PC-3 (cell line): ENCODE results near the gene VWA8. TPM values are rescaled to one million over a fixed set of nuclear protein-coding genes. Genes with fewer than 3 reads are reported as not detected.

Experiments used
- ATAC-seq: fragments of 200-7000 bp; cut with Tn5 transposase; 2 replicates; pipeline ENCODE4 v1.9.1; 2020; ENCODE audit warnings: mild to moderate bottlenecking, moderate library complexity
- BruUV-seq: library from RNA; stranded (reverse); fragments of 400-500 nt; replicated peaks from 2 replicates; lab custom pipeline; 2021; lab: Mats Ljungman, UMichigan
- CTCF ChIA-PET: fragments of 300-600 bp; sonication (Branson Sonifier 250); formaldehyde crosslinking; loops from one replicate; lab custom pipeline; 2022; ENCODE audit warnings: antibody characterized with exemption; lab: Charles Lee
- POLR2A ChIA-PET: fragments of 300-600 bp; sonication (Branson Sonifier 250); formaldehyde crosslinking; loops from one replicate; lab custom pipeline; 2022; ENCODE audit warnings: antibody characterized with exemption; ENCODE audit not compliant: unreplicated experiment; lab: Charles Lee
- DNase-seq: peaks from one replicate; pipeline ENCODE4 v3.0.0-alpha.2; 2015
- H2AFZ ChIP-seq: fragments of 300-600 bp; sonication (generic); 2 replicates; pipeline ENCODE4 v1.6.0; 2016; ENCODE audit warnings: antibody characterized with exemption, low read length
- H3F3A ChIP-seq: fragments of 300-600 bp; sonication (generic); one replicate; pipeline ENCODE4 v1.6.0; 2017; ENCODE audit warnings: antibody characterized with exemption, low read length, control low read depth, mild to moderate bottlenecking; ENCODE audit not compliant: unreplicated experiment
- H3K27ac ChIP-seq: fragments of 300-600 bp; sonication (generic); 2 replicates; pipeline ENCODE4 v1.5.1; 2016; ENCODE audit warnings: mild to moderate bottlenecking, low read length
- H3K27me3 ChIP-seq: fragments of 300-600 bp; sonication (generic); 2 replicates; pipeline ENCODE4 v1.6.1; 2016; ENCODE audit warnings: low read length, mixed read lengths
- H3K36me3 ChIP-seq: fragments of 300-600 bp; sonication (generic); 2 replicates; pipeline ENCODE4 v1.6.1; 2016; ENCODE audit warnings: low read depth, mixed run types, low read length, mixed read lengths
- H3K4me1 ChIP-seq: fragments of 300-600 bp; sonication (generic); 2 replicates; pipeline ENCODE4 v1.5.1; 2016; ENCODE audit warnings: low read length; ENCODE audit not compliant: insufficient read depth
- H3K4me2 ChIP-seq: fragments of 300-600 bp; sonication (generic); 2 replicates; pipeline ENCODE4 v1.6.0; 2016; ENCODE audit warnings: low read length
- H3K4me3 ChIP-seq: fragments of 300-600 bp; sonication (generic); 2 replicates; pipeline ENCODE4 v1.5.1; 2016; ENCODE audit warnings: mild to moderate bottlenecking, low read length, mixed read lengths
- H3K79me2 ChIP-seq: fragments of 300-600 bp; sonication (generic); 2 replicates; pipeline ENCODE4 v1.6.1; 2017; ENCODE audit warnings: low read length, mixed read lengths
- H3K9ac ChIP-seq: fragments of 300-600 bp; sonication (generic); 2 replicates; pipeline ENCODE4 v1.6.0; 2016; ENCODE audit warnings: mild to moderate bottlenecking, low read length
- H3K9me2 ChIP-seq: fragments of 300-600 bp; sonication (generic); replicated peaks from 2 replicates; pipeline ENCODE4 v1.6.1; 2016; ENCODE audit warnings: mixed run types, low read length, mixed read lengths
- H3K9me3 ChIP-seq: fragments of 300-600 bp; sonication (generic); 2 replicates; pipeline ENCODE4 v1.6.1; 2016; ENCODE audit warnings: low read length, mixed read lengths
- H4K20me1 ChIP-seq: fragments of 300-600 bp; sonication (generic); 2 replicates; pipeline ENCODE4 v1.6.1; 2016; ENCODE audit warnings: low read length, mixed read lengths
- EZH2 ChIP-seq: fragments of 300-600 bp; sonication (generic); IDR thresholded peaks from one replicate; pipeline ENCODE4 v1.6.1; 2017; ENCODE audit warnings: antibody characterized with exemption, mild to moderate bottlenecking, low read length; ENCODE audit not compliant: unreplicated experiment
- EZH2phosphoT487 ChIP-seq: fragments of 300-600 bp; sonication (generic); IDR thresholded peaks from 2 replicates; pipeline ENCODE4 v1.6.1; 2018; ENCODE audit warnings: mild to moderate bottlenecking, antibody characterized with exemption, low read length, borderline replicate concordance
- intact Hi-C: fragments of 100-400 bp; cut with micrococcal nuclease; formaldehyde crosslinking; loops from 2 replicates; pipeline ENCODE4 v1.9.0; 2023
- total RNA-seq: library from RNA; depleted of rRNA; stranded (reverse); fragments of >200 nt; gene quantifications from 2 replicates; pipeline ENCODE4 v1.2.3, GENCODE V29; 2014
- TF ChIP-seq, protein P1 (sequence below): fragments of 300-600 bp; sonication (generic); conservative IDR thresholded peaks from 2 replicates; pipeline ENCODE4 v1.5.1; 2017; ENCODE audit warnings: antibody characterized with exemption, low read depth, mild to moderate bottlenecking, low read length

VWA8 gene
- total RNA-seq, 1 experiment from 2014 or later, result 10.0 TPM

GRCh38 chr13:41579881-41580280 is 381.0 kb downstream of the VWA8 start:
- H3K27ac ChIP-seq, result no peak overlapping the region
- H3F3A ChIP-seq, result no peaks in the 10 kb centered on the region
- no peak overlapping the region for H2AFZ ChIP-seq
- no peak overlapping the region for H3K4me2 ChIP-seq
- no peak for ATAC-seq
- H3K79me2 ChIP-seq, result no peaks in the 10 kb centered on the region
- POLR2A ChIA-PET, result no interaction called here
- no peaks in the 10 kb centered on the region for H3K4me1 ChIP-seq
- H3K9ac ChIP-seq, result no peak overlapping the region
- no peak for DNase-seq
- H3K36me3 ChIP-seq, result no peaks in the 10 kb centered on the region
- BruUV-seq, result no TSS peak
- intact Hi-C loops, result loop anchor here (10.0 kb wide), 1 partner anchor 125 kb away; the partner anchor contains the start of gene RGCC
- H4K20me1 ChIP-seq, result no peaks in the 10 kb centered on the region
- no peaks in the 10 kb centered on the region for H3K9me3 ChIP-seq
- no peak overlapping the region for H3K4me3 ChIP-seq
- H3K9me2 ChIP-seq, result no peaks in the 10 kb centered on the region
- CTCF ChIA-PET, result no interaction called here
- no peaks in the 10 kb centered on the region for H3K27me3 ChIP-seq
- TF ChIP-seq EZH2 (no peak), EZH2phosphoT487 (no peak)
- TF ChIP-seq, protein P1, sequence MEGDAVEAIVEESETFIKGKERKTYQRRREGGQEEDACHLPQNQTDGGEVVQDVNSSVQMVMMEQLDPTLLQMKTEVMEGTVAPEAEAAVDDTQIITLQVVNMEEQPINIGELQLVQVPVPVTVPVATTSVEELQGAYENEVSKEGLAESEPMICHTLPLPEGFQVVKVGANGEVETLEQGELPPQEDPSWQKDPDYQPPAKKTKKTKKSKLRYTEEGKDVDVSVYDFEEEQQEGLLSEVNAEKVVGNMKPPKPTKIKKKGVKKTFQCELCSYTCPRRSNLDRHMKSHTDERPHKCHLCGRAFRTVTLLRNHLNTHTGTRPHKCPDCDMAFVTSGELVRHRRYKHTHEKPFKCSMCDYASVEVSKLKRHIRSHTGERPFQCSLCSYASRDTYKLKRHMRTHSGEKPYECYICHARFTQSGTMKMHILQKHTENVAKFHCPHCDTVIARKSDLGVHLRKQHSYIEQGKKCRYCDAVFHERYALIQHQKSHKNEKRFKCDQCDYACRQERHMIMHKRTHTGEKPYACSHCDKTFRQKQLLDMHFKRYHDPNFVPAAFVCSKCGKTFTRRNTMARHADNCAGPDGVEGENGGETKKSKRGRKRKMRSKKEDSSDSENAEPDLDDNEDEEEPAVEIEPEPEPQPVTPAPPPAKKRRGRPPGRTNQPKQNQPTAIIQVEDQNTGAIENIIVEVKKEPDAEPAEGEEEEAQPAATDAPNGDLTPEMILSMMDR, result no peak

DNA sequence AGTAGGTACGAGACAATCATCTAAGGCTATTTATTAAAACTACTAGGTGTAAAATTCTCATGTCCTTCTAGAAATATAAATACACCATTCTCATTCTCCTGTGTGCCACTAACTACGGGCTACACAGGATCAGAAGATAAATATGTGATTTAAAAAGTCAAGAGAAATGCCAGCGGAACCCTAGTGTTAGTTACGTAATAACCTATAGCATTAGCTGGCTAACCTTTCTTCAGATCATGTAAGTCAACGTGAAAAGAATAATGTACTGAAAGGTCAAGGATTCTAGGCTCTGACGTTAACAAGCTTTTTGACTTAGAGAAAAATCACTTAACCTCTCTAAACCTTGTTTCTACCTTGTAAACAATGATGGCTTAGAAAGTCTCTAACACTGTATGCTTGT is 381.7 kb downstream of the VWA8 start:
- no peaks in the 10 kb centered on the region for H3F3A ChIP-seq
- no peaks in the 10 kb centered on the region for H3K36me3 ChIP-seq
- TF ChIP-seq EZH2phosphoT487, result no peak
- TF ChIP-seq EZH2, result no peak
- TF ChIP-seq, protein P1, result no peak
- H3K27ac ChIP-seq, result no peak overlapping the region
- no peaks in the 10 kb centered on the region for H3K9me2 ChIP-seq
- H3K4me1 ChIP-seq, result no peaks in the 10 kb centered on the region
- ATAC-seq (no peak), DNase-seq (no peak)
- ChIA-PET CTCF (no interaction called here), POLR2A (no interaction called here)
- no peaks in the 10 kb centered on the region for H3K79me2 ChIP-seq
- H3K9me3 ChIP-seq, result no peaks in the 10 kb centered on the region
- H4K20me1 ChIP-seq, result no peaks in the 10 kb centered on the region
- H2AFZ ChIP-seq, result no peak overlapping the region
- intact Hi-C loops, result no loop called here
- no peaks in the 10 kb centered on the region for H3K27me3 ChIP-seq
- H3K4me3 ChIP-seq, result no peak overlapping the region
- no TSS peak for BruUV-seq
- no peak overlapping the region for H3K4me2 ChIP-seq
- H3K9ac ChIP-seq, result no peak overlapping the region

GRCh38 chr13:41578371-41578770 is 382.5 kb downstream of the VWA8 start:
- intact Hi-C loops, result no loop called here
- Histone ChIP-seq H3K9ac (no peak overlapping the region), H3F3A (no peaks in the 10 kb centered on the region), H3K27me3 (no peaks in the 10 kb centered on the region), H3K9me2 (no peaks in the 10 kb centered on the region), H3K9me3 (no peaks in the 10 kb centered on the region), H3K4me2 (no peak overlapping the region), H3K79me2 (no peaks in the 10 kb centered on the region), H3K4me1 (no peaks in the 10 kb centered on the region), H4K20me1 (no peaks in the 10 kb centered on the region), H2AFZ (no peak overlapping the region), H3K27ac (no peak overlapping the region), H3K4me3 (no peak overlapping the region), H3K36me3 (no peaks in the 10 kb centered on the region)
- ChIA-PET CTCF (no interaction called here), POLR2A (no interaction called here)
- BruUV-seq, result no TSS peak
- TF ChIP-seq, protein P1, result no peak
- TF ChIP-seq EZH2 (no peak), EZH2phosphoT487 (no peak)
- no peak for ATAC-seq
- DNase-seq, result no peak
